NB4 (cell line): ENCODE results near the gene DSCAML1.

Experiments
- MYC ChIP-seq: IDR thresholded peaks from 2 replicates; pipeline ENCODE4 v1.6.1; 2011; ENCODE audit warnings: low read depth, low read length
- POLR2A ChIP-seq: IDR thresholded peaks from 2 replicates; pipeline ENCODE4 v1.6.1; 2011; ENCODE audit warnings: mild to moderate bottlenecking; ENCODE audit not compliant: insufficient read length; ENCODE audit errors: extremely low read depth
- TF ChIP-seq, protein P1 (sequence below): IDR thresholded peaks from one replicate; pipeline ENCODE4 v1.5.1; 2012; ENCODE audit warnings: low read depth, low read length
- TF ChIP-seq, protein P2 (sequence below): IDR thresholded peaks from 2 replicates; pipeline ENCODE4 v1.6.1; 2011; ENCODE audit warnings: low read depth, low read length

DNA sequence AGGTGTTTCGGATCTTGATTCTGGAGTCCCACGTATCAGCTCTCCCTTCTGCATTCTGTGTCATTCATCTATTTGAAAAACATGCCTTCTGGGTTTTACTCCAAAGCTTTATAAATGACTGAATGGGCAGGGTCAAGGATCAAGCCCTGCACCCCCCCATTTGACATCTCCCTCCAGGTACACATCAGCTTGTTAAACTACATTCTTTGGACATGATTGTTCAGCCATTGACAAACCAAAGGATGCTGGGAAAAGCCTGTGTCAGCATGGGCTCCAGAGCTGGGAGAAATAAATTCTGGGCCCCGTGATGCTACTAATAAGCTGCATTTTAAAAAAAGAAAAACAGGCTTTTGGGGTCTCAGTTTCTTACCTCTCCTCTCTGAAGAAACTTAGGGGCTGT is 103.7 kb downstream of the DSCAML1 start:
- TF ChIP-seq, protein P1, sequence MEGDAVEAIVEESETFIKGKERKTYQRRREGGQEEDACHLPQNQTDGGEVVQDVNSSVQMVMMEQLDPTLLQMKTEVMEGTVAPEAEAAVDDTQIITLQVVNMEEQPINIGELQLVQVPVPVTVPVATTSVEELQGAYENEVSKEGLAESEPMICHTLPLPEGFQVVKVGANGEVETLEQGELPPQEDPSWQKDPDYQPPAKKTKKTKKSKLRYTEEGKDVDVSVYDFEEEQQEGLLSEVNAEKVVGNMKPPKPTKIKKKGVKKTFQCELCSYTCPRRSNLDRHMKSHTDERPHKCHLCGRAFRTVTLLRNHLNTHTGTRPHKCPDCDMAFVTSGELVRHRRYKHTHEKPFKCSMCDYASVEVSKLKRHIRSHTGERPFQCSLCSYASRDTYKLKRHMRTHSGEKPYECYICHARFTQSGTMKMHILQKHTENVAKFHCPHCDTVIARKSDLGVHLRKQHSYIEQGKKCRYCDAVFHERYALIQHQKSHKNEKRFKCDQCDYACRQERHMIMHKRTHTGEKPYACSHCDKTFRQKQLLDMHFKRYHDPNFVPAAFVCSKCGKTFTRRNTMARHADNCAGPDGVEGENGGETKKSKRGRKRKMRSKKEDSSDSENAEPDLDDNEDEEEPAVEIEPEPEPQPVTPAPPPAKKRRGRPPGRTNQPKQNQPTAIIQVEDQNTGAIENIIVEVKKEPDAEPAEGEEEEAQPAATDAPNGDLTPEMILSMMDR, result no peak
- no peak for TF ChIP-seq POLR2A
- TF ChIP-seq, protein P2, sequence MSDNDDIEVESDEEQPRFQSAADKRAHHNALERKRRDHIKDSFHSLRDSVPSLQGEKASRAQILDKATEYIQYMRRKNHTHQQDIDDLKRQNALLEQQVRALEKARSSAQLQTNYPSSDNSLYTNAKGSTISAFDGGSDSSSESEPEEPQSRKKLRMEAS, result no peak
- no peak for TF ChIP-seq MYC
